HCT116 (cell line): ENCODE results near the gene ATAD2B.

Source experiments
- EGR1 ChIP-seq: IDR thresholded peaks from 2 replicates; pipeline ENCODE4 v1.6.1; 2012; ENCODE audit warnings: low read depth
- EZH2 ChIP-seq: fragments of 200-600 bp; sonication (generic); IDR thresholded peaks from 2 replicates; pipeline ENCODE4 v1.6.1; 2017; ENCODE audit warnings: antibody characterized with exemption, mixed run types
- EZH2phosphoT487 ChIP-seq: fragments of 200-600 bp; IDR thresholded peaks from 2 replicates; pipeline ENCODE4 v1.6.1; 2018; ENCODE audit warnings: antibody characterized with exemption, borderline replicate concordance
- JUND ChIP-seq: IDR thresholded peaks from 2 replicates; pipeline ENCODE4 v1.6.1; 2012
- MAX ChIP-seq: IDR thresholded peaks from 2 replicates; pipeline ENCODE4 v1.6.1; 2012
- POLR2A ChIP-seq: IDR thresholded peaks from 2 replicates; pipeline ENCODE4 v1.7.0; 2011; ENCODE audit warnings: borderline replicate concordance; ENCODE audit not compliant: insufficient read depth, insufficient read length; ENCODE audit errors: extremely low read depth
- RAD21 ChIP-seq: IDR thresholded peaks from 2 replicates; pipeline ENCODE4 v1.6.1; 2012; ENCODE audit warnings: low read depth, mild to moderate bottlenecking
- REST ChIP-seq: IDR thresholded peaks from 2 replicates; pipeline ENCODE4 v1.6.1; 2012; ENCODE audit warnings: low read depth
- SIN3A ChIP-seq: IDR thresholded peaks from 2 replicates; pipeline ENCODE4 v1.6.1; 2012; ENCODE audit warnings: low read depth
- SP1 ChIP-seq: IDR thresholded peaks from 2 replicates; pipeline ENCODE4 v1.6.1; 2012; ENCODE audit warnings: low read depth
- SRF ChIP-seq: IDR thresholded peaks from 2 replicates; pipeline ENCODE4 v1.6.1; 2012; ENCODE audit warnings: low read depth
- ZNF274 ChIP-seq: fragments of 200-500 bp; sonication (Bioruptor generic); IDR thresholded peaks from 2 replicates; pipeline ENCODE4 v1.6.1; 2014; ENCODE audit warnings: mild to moderate bottlenecking, low read depth, low read length, inconsistent platforms
- TF ChIP-seq, protein P1 (sequence below), 3 experiments: fragments of 200-600 bp in 1 of 3; sonication (generic) in 1 of 3; IDR thresholded peaks in 2 of 3; conservative IDR thresholded peaks in 1 of 3; 2 replicates each; pipeline ENCODE4 v1.5.1; 2012 to 2017; ENCODE audit warnings: low read depth in 2 of 3, low read length in 2 of 3, antibody characterized with exemption in 1 of 3, borderline replicate concordance in 1 of 3, control low read depth in 1 of 3, mild to moderate bottlenecking in 1 of 3, mixed read lengths in 1 of 3, mixed run types in 1 of 3, moderate library complexity in 1 of 3; ENCODE audit not compliant: insufficient read depth in 1 of 3
- TF ChIP-seq, protein P2 (sequence below): IDR thresholded peaks from 2 replicates; pipeline ENCODE4 v1.6.1; 2011; ENCODE audit warnings: mild to moderate bottlenecking, low read length, moderate library complexity; ENCODE audit not compliant: insufficient replicate concordance; ENCODE audit errors: extremely low read depth

GRCh38 chr2:23828256-23828980 is 98.5 kb downstream of the ATAD2B start:
- no peak for TF ChIP-seq EZH2
- TF ChIP-seq ZNF274 = no peak
- no peak for TF ChIP-seq EZH2phosphoT487
- no peak for TF ChIP-seq POLR2A
- TF ChIP-seq REST = no peak
- TF ChIP-seq, protein P1, sequence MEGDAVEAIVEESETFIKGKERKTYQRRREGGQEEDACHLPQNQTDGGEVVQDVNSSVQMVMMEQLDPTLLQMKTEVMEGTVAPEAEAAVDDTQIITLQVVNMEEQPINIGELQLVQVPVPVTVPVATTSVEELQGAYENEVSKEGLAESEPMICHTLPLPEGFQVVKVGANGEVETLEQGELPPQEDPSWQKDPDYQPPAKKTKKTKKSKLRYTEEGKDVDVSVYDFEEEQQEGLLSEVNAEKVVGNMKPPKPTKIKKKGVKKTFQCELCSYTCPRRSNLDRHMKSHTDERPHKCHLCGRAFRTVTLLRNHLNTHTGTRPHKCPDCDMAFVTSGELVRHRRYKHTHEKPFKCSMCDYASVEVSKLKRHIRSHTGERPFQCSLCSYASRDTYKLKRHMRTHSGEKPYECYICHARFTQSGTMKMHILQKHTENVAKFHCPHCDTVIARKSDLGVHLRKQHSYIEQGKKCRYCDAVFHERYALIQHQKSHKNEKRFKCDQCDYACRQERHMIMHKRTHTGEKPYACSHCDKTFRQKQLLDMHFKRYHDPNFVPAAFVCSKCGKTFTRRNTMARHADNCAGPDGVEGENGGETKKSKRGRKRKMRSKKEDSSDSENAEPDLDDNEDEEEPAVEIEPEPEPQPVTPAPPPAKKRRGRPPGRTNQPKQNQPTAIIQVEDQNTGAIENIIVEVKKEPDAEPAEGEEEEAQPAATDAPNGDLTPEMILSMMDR (IDR thresholded peaks at IDR 0.05 in 2 of 3, conservative IDR thresholded peaks at IDR 0.05 in 1 of 3; ENCODE audit: borderline replicate concordance in 1 of 3, insufficient read depth in 1 of 3, low read depth in 2 of 3, low read length in 2 of 3) = no peak
- TF ChIP-seq SP1 = no peak
- no peak for TF ChIP-seq EGR1
- no peak for TF ChIP-seq SRF
- TF ChIP-seq SIN3A = no peak
- TF ChIP-seq, protein P2, sequence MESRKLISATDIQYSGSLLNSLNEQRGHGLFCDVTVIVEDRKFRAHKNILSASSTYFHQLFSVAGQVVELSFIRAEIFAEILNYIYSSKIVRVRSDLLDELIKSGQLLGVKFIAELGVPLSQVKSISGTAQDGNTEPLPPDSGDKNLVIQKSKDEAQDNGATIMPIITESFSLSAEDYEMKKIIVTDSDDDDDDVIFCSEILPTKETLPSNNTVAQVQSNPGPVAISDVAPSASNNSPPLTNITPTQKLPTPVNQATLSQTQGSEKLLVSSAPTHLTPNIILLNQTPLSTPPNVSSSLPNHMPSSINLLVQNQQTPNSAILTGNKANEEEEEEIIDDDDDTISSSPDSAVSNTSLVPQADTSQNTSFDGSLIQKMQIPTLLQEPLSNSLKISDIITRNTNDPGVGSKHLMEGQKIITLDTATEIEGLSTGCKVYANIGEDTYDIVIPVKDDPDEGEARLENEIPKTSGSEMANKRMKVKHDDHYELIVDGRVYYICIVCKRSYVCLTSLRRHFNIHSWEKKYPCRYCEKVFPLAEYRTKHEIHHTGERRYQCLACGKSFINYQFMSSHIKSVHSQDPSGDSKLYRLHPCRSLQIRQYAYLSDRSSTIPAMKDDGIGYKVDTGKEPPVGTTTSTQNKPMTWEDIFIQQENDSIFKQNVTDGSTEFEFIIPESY = no peak
- no peak for TF ChIP-seq RAD21
- TF ChIP-seq MAX = no peak
- TF ChIP-seq JUND = no peak
